Pancreas (tissue), 10 donors: ENCODE data around the gene WDPCP. TPM values are rescaled to one million over a fixed set of nuclear protein-coding genes. Genes with fewer than 3 reads are reported as not detected.
"Not testable (repeated sequence)": the region's sequence is repeated elsewhere in the genome, so short reads cannot be mapped to it uniquely, and the experiment has no call there.

Experiments
- ATAC-seq, 4 donors: fragments of 200-7000 bp; cut with Tn5 transposase; one replicate each; pipeline versions ENCODE4 v1.8.0 to v1.9.1; 2020; ENCODE audit warnings: mild to moderate bottlenecking in 4 of 4, moderate library complexity in 4 of 4
- DNase-seq, 6 donors: peaks; one replicate each; pipeline ENCODE4 v3.0.0-alpha.2; 2020
- FAIRE-seq: peaks from 2 replicates; lab custom pipeline; 2012; peaks lifted over from hg19 to GRCh38; lab: Jason Lieb, UNC
- H3K27ac ChIP-seq, 4 donors: fragments of 200-600 bp; sonication (generic); 1 replicate in 3 of 4; 2 replicates in 1 of 4; pipeline versions ENCODE4 v1.5.0 to v1.8.0; 2020
- H3K27me3 ChIP-seq, 4 donors: fragments of 200-600 bp; one replicate each; pipeline ENCODE4 v1.8.0; 2021
- H3K36me3 ChIP-seq, 3 donors: fragments of 200-600 bp; sonication (generic) in 1 of 3; one replicate each; pipeline versions ENCODE4 v1.5.0 to v1.8.0; 2020 to 2021
- H3K4me1 ChIP-seq, 3 donors: fragments of 200-600 bp; one replicate each; pipeline ENCODE4 v1.8.0; 2021
- H3K4me3 ChIP-seq, 4 donors: fragments of 200-600 bp; sonication (generic) in 2 of 4; one replicate each; pipeline versions ENCODE4 v1.5.0 to v1.8.0; 2020 to 2021
- H3K9me3 ChIP-seq, 4 donors: fragments of 200-600 bp; one replicate each; pipeline ENCODE4 v1.8.0; 2021
- WGBS, 2 donors: extraction: QIAGEN DNeasy Blood & Tissue Kit; methylation state at CpG; one replicate each; pipeline ENCODE4 v1.1.7; 2013; 5-methylcytosine and 5-hydroxymethylcytosine counted together
- intact Hi-C, 3 donors: fragments of 100-400 bp; cut with DNase I; formaldehyde crosslinking; loops; one replicate each; pipeline versions ENCODE4 v1.11.1 to v1.14.2; 2022
- polyA plus RNA-seq, 2 donors: library from polyadenylated mRNA; stranded (reverse); fragments of 200-250 nt; gene quantifications; one replicate each; pipeline ENCODE4 v1.2.3, GENCODE V29; 2013
- total RNA-seq, 6 donors: library from RNA; stranded (reverse); fragmentation: NEBNext Ultra II Directional in 4 of 6; extraction: Animal tissue kit (Norgen Biotek cat#: 25700) in 4 of 6; gene quantifications; one replicate each; pipeline versions ENCODE4 v1.2.1 to v1.2.4, GENCODE V29; 2021 to 2023
- TF ChIP-seq, protein P1 (sequence below), 4 donors: fragments of 200-600 bp; sonication (generic) in 3 of 4; IDR thresholded peaks; one replicate each; pipeline versions ENCODE4 v1.5.0 to v1.8.0; 2021; ENCODE audit warnings: antibody characterized with exemption in 4 of 4
- donor health status: healthy with polysubstance abuse.
- donor health status: DM: no; HTN: no; CAD: no; lungs with moderate emphysema.
- donor health status: DM: no; HTN: no; CAD: no.
- donor health status: control.
- donor health status: control.
- donor health status: Bipolar disorder and iron deficiency.
- donor health status: DM: yes; HTN: yes; CAD: no.
- donor health status: DM: no; HTN: no; CAD: no.
- donor health status: DM: no; HTN: no; CAD: no.
- donor health status: DM: yes; HTN: yes; CAD: no.

WDPCP gene
- total and polyA plus RNA-seq, 8 donors, result 1.9 to 6.1 (median 4.2) TPM

DNA sequence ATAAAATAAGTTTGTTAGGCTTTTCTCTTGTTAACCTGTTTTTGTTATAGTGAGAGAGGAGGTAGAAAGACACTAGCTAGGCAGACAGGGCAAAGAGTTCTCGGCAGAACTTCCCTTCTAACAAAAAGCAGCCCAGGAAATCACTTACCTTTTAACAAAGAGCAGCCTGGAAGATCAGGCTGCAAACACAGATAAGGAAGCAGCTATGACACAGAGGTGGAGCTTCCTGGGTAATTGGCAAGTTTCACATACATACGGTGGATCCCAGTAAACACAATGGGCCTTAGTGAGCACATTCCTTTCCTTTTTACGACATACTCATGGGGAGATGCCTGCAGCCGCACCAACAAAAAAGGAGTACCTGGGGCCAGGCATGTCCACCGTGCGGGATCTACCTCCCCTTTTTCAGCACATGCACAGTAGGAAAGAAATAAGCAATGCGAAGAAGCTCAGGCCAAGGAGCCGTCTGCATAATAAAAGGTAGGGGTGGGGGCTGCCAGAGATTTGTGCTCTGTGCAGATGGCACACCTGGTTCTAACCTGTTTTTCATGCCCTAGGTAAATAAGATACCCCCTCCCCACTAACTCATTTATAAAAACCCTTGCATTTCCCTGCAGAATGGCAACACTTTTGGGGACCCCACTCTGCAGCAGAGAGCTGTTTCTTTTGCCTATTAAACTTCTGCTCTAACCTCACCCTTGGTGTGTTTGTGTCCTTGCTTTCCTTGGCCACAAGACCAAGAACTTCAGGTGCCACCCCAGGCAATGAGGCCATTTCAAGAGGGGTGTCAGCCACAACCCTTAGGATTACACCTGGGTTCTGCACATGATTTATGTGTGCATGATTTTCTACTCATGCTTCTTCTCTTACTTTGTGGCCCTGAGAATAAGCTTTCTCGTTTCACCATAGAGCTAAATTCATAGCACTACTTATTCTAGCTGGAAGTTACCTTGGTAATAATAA, 27.0 kb upstream of the WDPCP start:
- intact Hi-C loops, result no loop called here
- Histone ChIP-seq H3K4me1 (no peaks in the 10 kb centered on the region), H3K36me3 (no peaks in the 10 kb centered on the region), H3K9me3 (no peaks in the 10 kb centered on the region), H3K27ac (peak overlapping the region; percentile 17 to 54 (median 36)), H3K27me3 (no peaks in the 10 kb centered on the region), H3K4me3 (no peak overlapping the region)
- TF ChIP-seq, protein P1, sequence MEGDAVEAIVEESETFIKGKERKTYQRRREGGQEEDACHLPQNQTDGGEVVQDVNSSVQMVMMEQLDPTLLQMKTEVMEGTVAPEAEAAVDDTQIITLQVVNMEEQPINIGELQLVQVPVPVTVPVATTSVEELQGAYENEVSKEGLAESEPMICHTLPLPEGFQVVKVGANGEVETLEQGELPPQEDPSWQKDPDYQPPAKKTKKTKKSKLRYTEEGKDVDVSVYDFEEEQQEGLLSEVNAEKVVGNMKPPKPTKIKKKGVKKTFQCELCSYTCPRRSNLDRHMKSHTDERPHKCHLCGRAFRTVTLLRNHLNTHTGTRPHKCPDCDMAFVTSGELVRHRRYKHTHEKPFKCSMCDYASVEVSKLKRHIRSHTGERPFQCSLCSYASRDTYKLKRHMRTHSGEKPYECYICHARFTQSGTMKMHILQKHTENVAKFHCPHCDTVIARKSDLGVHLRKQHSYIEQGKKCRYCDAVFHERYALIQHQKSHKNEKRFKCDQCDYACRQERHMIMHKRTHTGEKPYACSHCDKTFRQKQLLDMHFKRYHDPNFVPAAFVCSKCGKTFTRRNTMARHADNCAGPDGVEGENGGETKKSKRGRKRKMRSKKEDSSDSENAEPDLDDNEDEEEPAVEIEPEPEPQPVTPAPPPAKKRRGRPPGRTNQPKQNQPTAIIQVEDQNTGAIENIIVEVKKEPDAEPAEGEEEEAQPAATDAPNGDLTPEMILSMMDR (IDR thresholded peaks at IDR 0.05), result no peak
- peak in 3 of 4 donors; percentile 31 to 68 (median 65) for ATAC-seq
- no peak for FAIRE-seq
- WGBS, 2 donors, result 60 to 66% methylated on average over 9 of the region's 9 CpGs
- no peak for DNase-seq

DNA sequence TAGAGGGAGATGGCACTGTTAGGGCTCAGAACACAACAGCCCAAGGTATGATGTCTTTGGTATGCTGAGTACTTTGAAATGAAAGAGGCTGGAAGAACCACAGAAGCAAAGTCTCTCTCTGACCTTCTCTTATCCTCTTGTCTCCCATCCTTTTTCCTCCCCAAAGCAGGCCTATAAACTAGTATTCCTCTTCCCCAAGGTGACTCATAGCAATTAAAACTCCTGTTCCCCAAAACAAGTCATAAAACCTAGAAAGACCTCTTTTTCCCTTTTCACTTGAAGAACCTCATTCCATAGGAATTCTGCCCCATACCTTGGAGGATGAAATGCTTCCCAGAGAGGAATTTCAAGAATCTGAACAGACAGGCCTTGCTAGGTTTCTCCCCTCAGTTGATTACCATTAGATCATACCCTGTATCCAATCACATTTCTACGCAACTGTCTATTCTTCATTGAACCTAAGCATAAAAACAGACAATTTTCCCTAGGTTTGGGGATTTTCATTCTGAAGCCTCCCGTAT, 26.2 kb upstream of the WDPCP start:
- intact Hi-C loops, result no loop called here
- FAIRE-seq (no peak), DNase-seq (no peak), ATAC-seq (peak in 3 of 4 donors; percentile 72 to 82 (median 77))
- Histone ChIP-seq H3K27ac (peak overlapping the region; percentile 17 to 54 (median 36)), H3K9me3 (no peaks in the 10 kb centered on the region), H3K4me1 (no peaks in the 10 kb centered on the region), H3K27me3 (no peaks in the 10 kb centered on the region), H3K4me3 (no peak overlapping the region), H3K36me3 (no peaks in the 10 kb centered on the region)
- WGBS, 2 donors, result 65 to 74% methylated on average over 2 of the region's 2 CpGs
- TF ChIP-seq, protein P1 (IDR thresholded peaks at IDR 0.05), result no peak

- Histone ChIP-seq H3K27me3 (no peaks in the 10 kb centered on the region), H3K4me3 (no peak overlapping the region), H3K4me1 (no peaks in the 10 kb centered on the region), H3K9me3 (no peaks in the 10 kb centered on the region), H3K36me3 (no peaks in the 10 kb centered on the region), H3K27ac (no peak overlapping the region)
- intact Hi-C loops, result no loop called here
- DNase-seq, result no peak
- TF ChIP-seq, protein P1 (IDR thresholded peaks at IDR 0.05), result no peak
- ATAC-seq, result no peak
- FAIRE-seq, result no peak
- 69 to 88% methylated on average over 2 of the region's 2 CpGs for WGBS, 2 donors
These were observed 25.2 kb upstream of the WDPCP start for GRCh38 chr2:63613391-63613901.

DNA sequence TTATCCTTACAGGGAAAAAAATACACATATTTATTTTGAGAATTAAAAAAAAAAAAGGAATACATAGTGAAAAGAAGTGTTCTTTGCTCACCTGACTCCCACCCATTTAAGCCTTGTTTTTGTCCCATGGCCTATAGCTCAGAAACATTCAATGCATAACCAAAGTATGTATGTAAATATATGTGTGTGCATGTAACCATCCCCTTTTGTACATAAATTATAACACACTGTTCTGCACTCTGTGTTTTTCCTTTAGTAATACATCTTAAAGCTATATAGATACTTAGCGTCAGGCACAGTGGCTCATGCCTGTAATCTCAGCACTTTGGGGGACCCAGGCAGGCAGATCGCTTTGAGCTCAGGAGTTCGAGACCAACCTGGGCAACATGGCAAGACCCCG, 22.2 kb upstream of the WDPCP start:
- DNase-seq (no peak), ATAC-seq (no peak), FAIRE-seq (no peak)
- Histone ChIP-seq H3K27ac (no peak overlapping the region), H3K4me1 (no peaks in the 10 kb centered on the region), H3K27me3 (no peaks in the 10 kb centered on the region), H3K4me3 (no peak overlapping the region), H3K9me3 (no peaks in the 10 kb centered on the region), H3K36me3 (peaks cover under 1 to 17% (median 5%) of the 10 kb centered on the region in 3 donors)
- 88 to 96% methylated on average over 4 of the region's 4 CpGs for WGBS, 2 donors
- TF ChIP-seq, protein P1 (IDR thresholded peaks at IDR 0.05), result no peak
- intact Hi-C loops, result no loop called here

DNA sequence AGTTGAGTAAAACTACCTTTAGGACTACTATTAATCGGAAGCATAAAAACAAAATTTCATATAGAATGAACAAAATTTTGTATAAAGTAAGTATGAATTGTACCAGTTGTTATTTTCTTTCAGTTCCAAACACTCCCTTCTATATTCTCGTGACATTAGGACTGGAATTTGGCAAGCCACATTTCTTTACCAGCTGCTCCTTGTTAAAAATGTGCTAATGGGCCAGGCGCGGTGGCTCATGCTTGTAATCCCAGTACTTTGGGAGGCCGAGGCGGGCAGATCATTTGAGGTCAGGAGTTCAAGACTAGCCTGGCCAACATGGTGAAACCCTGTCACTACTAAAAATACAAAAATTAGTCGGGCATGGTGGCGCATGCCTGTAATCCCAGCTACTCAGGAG, 20.6 kb upstream of the WDPCP start:
- peaks cover 7 to 29% (median 14%) of the 10 kb centered on the region in 3 donors for H3K36me3 ChIP-seq
- H3K9me3 ChIP-seq, H3K4me3 ChIP-seq, H3K27me3 ChIP-seq, H3K27ac ChIP-seq, FAIRE-seq, intact Hi-C loops, DNase-seq, ATAC-seq, H3K4me1 ChIP-seq: not testable (repeated sequence)
- 78 to 83% methylated on average over 8 of the region's 8 CpGs for WGBS, 2 donors
